ENCODE results near the gene MSH6.

Gene MSH6

DNA sequence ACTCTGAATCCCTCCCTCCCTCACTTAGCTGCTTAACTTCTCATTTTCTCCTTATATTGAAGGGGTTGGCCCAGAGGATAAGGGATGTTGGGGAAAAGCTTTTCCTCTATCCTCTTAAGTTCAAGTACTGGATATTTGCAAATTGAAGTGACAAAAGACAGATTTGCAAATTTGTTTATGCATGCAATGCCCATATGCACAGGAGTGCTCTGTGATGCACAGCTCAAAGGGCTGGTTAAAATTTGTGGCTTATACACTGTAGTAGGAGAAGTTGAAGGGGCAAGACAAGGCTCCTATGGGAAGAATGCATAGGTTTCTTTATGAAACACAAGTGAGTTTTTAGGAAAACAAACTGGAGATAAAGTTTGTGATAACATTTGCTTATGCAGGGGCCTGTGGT lies 8.4 kb upstream of the MSH6 start:
- Histone ChIP-seq H3K79me1 (ENCODE audit: low read length) (no peaks in the 10 kb centered on the region), H4K8ac (ENCODE audit: low read depth, low read length) (no peak overlapping the region)

DNA sequence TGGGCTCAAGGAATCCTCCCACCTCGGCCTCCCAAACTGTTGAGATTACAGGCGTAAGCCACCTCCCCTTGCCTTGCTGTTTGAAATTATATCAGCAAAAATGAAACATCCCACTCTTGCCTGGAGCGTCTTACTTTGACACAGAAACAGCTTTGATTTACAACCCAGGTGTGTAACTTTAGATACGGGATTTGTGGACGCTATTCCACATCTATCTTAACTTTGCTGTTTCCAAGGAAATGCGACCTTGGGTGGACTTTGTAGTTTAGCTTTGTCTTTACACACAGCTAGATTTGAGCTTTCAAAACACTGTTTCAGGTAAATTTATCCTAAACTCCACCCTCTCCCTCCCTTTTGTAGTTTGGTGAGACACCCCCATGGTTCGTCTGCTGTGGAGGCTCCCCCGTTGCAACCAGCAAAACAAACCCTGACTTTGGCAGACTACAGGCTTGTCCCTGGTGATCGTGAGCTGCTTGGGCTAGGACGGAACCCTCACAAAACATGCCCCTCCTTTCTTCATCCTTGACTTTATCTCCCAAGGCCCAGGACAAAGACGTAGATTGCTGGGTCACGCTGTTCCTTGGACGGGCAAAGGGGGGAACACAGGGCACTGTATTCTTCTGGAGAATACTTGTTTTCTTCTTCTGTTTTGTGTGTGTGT lies 5.5 kb upstream of the MSH6 start:
- H3K4me2 ChIP-seq (ENCODE audit: low read length) = no peak overlapping the region
- no peak overlapping the region for H3K23ac ChIP-seq (ENCODE audit: low read length)
- H3K4me3 ChIP-seq (ENCODE audit: low read depth, low read length) = no peak overlapping the region
- peaks cover 4% of the 10 kb centered on the region in 2 experiments for H3K4me1 ChIP-seq (ENCODE audit: control insufficient read depth in 1 of 2, insufficient read depth in 2 of 2, low read length in 2 of 2)
- no peak overlapping the region for H3K18ac ChIP-seq (ENCODE audit: low read length)
- H3K36me3 ChIP-seq (ENCODE audit: control insufficient read depth in 1 of 2, insufficient read depth in 2 of 2, low read length in 2 of 2) = no peaks in the 10 kb centered on the region
- H3K79me2 ChIP-seq (ENCODE audit: control insufficient read depth, insufficient read depth, low read length, poor library complexity) = no peaks in the 10 kb centered on the region
- H2AK5ac ChIP-seq (ENCODE audit: low read length) = no peak overlapping the region
- H2BK12ac ChIP-seq (ENCODE audit: low read length) = no peak overlapping the region
- H2BK120ac ChIP-seq (ENCODE audit: insufficient read depth, low read length, poor library complexity) = no peak overlapping the region
- no peak overlapping the region for H3K27ac ChIP-seq (ENCODE audit: low read depth, low read length)
- peaks cover under 1% of the 10 kb centered on the region for H3K9me3 ChIP-seq (ENCODE audit: insufficient read depth, low read depth, low read length)
- H3K4ac ChIP-seq (ENCODE audit: low read depth, low read length) = no peak overlapping the region
- H3K27me3 ChIP-seq (ENCODE audit: insufficient read depth, low read length) = no peaks in the 10 kb centered on the region
- no peak overlapping the region for H4K8ac ChIP-seq (ENCODE audit: low read depth, low read length)
- no peak for DNase-seq
- no CpG with 5 or more reads among the region's 13 CpGs for WGBS (ENCODE audit: extremely low coverage, insufficient coverage, insufficient read length)
- H2AFZ ChIP-seq (ENCODE audit: insufficient read depth, low read length, poor library complexity) = no peak overlapping the region
- no peaks in the 10 kb centered on the region for H3K79me1 ChIP-seq (ENCODE audit: low read length)
- H4K91ac ChIP-seq (ENCODE audit: low read depth, low read length) = no peak overlapping the region
- H2BK5ac ChIP-seq (ENCODE audit: low read depth, low read length, poor library complexity) = no peak overlapping the region
- no peak overlapping the region for H3K14ac ChIP-seq (ENCODE audit: low read length)
- H3K9ac ChIP-seq (ENCODE audit: low read length) = no peak overlapping the region
- no peak overlapping the region for H4K12ac ChIP-seq (ENCODE audit: low read depth, low read length)

More for the DNA sequence above, 8.4 kb upstream of the MSH6 start:
- Histone ChIP-seq H2BK12ac (ENCODE audit: low read length) (no peak overlapping the region), H3K4me3 (ENCODE audit: low read depth, low read length) (no peak overlapping the region), H2BK120ac (ENCODE audit: insufficient read depth, low read length, poor library complexity) (no peak overlapping the region), H3K18ac (ENCODE audit: low read length) (no peak overlapping the region), H3K27me3 (ENCODE audit: insufficient read depth, low read length) (no peaks in the 10 kb centered on the region), H3K4me2 (ENCODE audit: low read length) (no peak overlapping the region), H2AFZ (ENCODE audit: insufficient read depth, low read length, poor library complexity) (no peak overlapping the region), H3K27ac (ENCODE audit: low read depth, low read length) (no peak overlapping the region), H3K9ac (ENCODE audit: low read length) (no peak overlapping the region), H2BK5ac (ENCODE audit: low read depth, low read length, poor library complexity) (no peak overlapping the region), H3K23ac (ENCODE audit: low read length) (no peak overlapping the region), H3K9me3 (ENCODE audit: insufficient read depth, low read depth, low read length) (peaks cover 2% of the 10 kb centered on the region), H3K4me1 (ENCODE audit: control insufficient read depth in 1 of 2, insufficient read depth in 2 of 2, low read length in 2 of 2) (peaks cover 4% of the 10 kb centered on the region in 2 experiments), H2AK5ac (ENCODE audit: low read length) (no peak overlapping the region), H4K12ac (ENCODE audit: low read depth, low read length) (no peak overlapping the region), H3K14ac (ENCODE audit: low read length) (no peak overlapping the region), H3K36me3 (ENCODE audit: control insufficient read depth in 1 of 2, insufficient read depth in 2 of 2, low read length in 2 of 2) (no peaks in the 10 kb centered on the region), H3K4ac (ENCODE audit: low read depth, low read length) (no peak overlapping the region), H4K91ac (ENCODE audit: low read depth, low read length) (no peak overlapping the region), H3K79me2 (ENCODE audit: control insufficient read depth, insufficient read depth, low read length, poor library complexity) (no peaks in the 10 kb centered on the region)
- no peak for DNase-seq

DNA sequence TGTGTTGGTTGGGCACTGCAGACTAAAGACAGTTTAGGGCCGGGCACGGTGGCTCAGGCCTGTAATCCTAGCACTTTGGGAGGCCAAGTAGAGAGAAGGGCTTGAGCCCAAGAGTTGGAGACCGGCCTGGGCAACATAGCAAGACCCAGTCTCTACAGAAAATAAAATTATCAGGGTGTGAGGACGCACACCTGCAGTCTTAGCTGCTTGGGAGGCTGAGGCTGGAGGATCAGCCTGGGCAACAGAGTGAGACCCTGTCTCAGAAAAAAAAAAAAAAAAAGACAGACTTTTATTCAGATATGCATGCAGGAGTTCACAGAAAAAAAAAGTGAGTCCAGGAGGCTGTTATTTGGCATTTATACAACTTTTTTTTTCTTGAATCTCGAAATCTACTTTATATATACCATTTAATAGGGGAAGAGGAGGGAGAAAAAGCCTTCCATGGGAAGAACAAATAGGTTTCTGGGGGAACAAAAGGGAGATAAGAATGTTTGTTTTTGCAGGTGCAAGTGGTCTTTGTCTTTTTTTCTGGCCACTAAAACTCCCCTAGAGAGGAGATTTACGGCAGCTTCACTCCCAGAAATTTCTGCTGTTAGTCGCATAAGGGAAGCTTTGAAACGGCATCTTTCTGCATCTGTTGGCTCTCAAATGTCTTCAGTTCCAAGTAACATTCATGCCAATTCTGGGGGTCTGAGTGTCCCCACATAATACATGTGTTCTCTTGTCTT lies 4.1 kb upstream of the MSH6 start:
- WGBS (ENCODE audit: extremely low coverage, insufficient coverage, insufficient read length) = no CpG with 5 or more reads among the region's 8 CpGs
- Histone ChIP-seq H3K9ac (ENCODE audit: low read length) (no peak overlapping the region), H3K4me2 (ENCODE audit: low read length) (no peak overlapping the region)

DNA sequence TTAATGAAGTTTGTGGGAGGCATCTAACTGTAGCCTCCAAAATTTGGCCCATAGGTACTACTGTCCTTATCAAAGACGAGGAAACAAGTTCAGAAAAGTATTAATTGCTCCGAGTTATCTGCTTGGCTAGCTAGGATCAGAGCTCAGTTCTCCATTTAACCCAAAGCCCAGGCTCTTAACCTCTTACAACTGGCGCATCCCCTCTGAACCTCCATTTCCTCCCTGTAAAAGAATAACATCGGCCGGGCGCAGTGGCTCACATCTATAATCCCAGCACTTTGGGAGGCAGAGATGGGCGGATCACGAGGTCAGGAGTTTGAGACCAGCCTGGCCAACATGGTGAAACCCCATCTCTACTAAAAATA lies 3.5 kb upstream of the MSH6 start:
- H2AK5ac ChIP-seq (ENCODE audit: low read length) = no peak overlapping the region
- H3K79me1 ChIP-seq (ENCODE audit: low read length) = peaks cover 9% of the 10 kb centered on the region
- no peak overlapping the region for H2BK5ac ChIP-seq (ENCODE audit: low read depth, low read length, poor library complexity)
- no peak overlapping the region for H3K4me2 ChIP-seq (ENCODE audit: low read length)
- no peaks in the 10 kb centered on the region for H3K9me3 ChIP-seq (ENCODE audit: insufficient read depth, low read depth, low read length)
- H3K18ac ChIP-seq (ENCODE audit: low read length) = no peak overlapping the region
- H2AFZ ChIP-seq (ENCODE audit: insufficient read depth, low read length, poor library complexity) = no peak overlapping the region
- H3K27ac ChIP-seq (ENCODE audit: low read depth, low read length) = no peak overlapping the region
- no peaks in the 10 kb centered on the region for H3K36me3 ChIP-seq (ENCODE audit: control insufficient read depth in 1 of 2, insufficient read depth in 2 of 2, low read length in 2 of 2)
- no CpG with 5 or more reads among the region's 8 CpGs for WGBS (ENCODE audit: extremely low coverage, insufficient coverage, insufficient read length)
- H4K91ac ChIP-seq (ENCODE audit: low read depth, low read length) = no peak overlapping the region
- no peaks in the 10 kb centered on the region for H3K27me3 ChIP-seq (ENCODE audit: insufficient read depth, low read length)
- peaks cover 4% of the 10 kb centered on the region in 2 experiments for H3K4me1 ChIP-seq (ENCODE audit: control insufficient read depth in 1 of 2, insufficient read depth in 2 of 2, low read length in 2 of 2)
- H4K12ac ChIP-seq (ENCODE audit: low read depth, low read length) = no peak overlapping the region
- H3K14ac ChIP-seq (ENCODE audit: low read length) = no peak overlapping the region
- no peak overlapping the region for H2BK12ac ChIP-seq (ENCODE audit: low read length)
- no peak for DNase-seq
- H3K79me2 ChIP-seq (ENCODE audit: control insufficient read depth, insufficient read depth, low read length, poor library complexity) = peaks cover 9% of the 10 kb centered on the region
- H3K4ac ChIP-seq (ENCODE audit: low read depth, low read length) = no peak overlapping the region
- no peak overlapping the region for H2BK120ac ChIP-seq (ENCODE audit: insufficient read depth, low read length, poor library complexity)
- H3K9ac ChIP-seq (ENCODE audit: low read length) = no peak overlapping the region
- H3K23ac ChIP-seq (ENCODE audit: low read length) = no peak overlapping the region
- H3K4me3 ChIP-seq (ENCODE audit: low read depth, low read length) = no peak overlapping the region
- H4K8ac ChIP-seq (ENCODE audit: low read depth, low read length) = no peak overlapping the region

More for the DNA sequence above, 4.1 kb upstream of the MSH6 start:
- Histone ChIP-seq H3K9me3 (ENCODE audit: insufficient read depth, low read depth, low read length) (no peaks in the 10 kb centered on the region), H3K23ac (ENCODE audit: low read length) (no peak overlapping the region), H2BK120ac (ENCODE audit: insufficient read depth, low read length, poor library complexity) (no peak overlapping the region), H3K27me3 (ENCODE audit: insufficient read depth, low read length) (no peaks in the 10 kb centered on the region), H4K12ac (ENCODE audit: low read depth, low read length) (no peak overlapping the region), H2AFZ (ENCODE audit: insufficient read depth, low read length, poor library complexity) (no peak overlapping the region), H3K4me1 (ENCODE audit: control insufficient read depth in 1 of 2, insufficient read depth in 2 of 2, low read length in 2 of 2) (peaks cover 4% of the 10 kb centered on the region in 2 experiments), H3K27ac (ENCODE audit: low read depth, low read length) (no peak overlapping the region), H2AK5ac (ENCODE audit: low read length) (no peak overlapping the region), H2BK12ac (ENCODE audit: low read length) (no peak overlapping the region), H3K36me3 (ENCODE audit: control insufficient read depth in 1 of 2, insufficient read depth in 2 of 2, low read length in 2 of 2) (no peaks in the 10 kb centered on the region), H4K91ac (ENCODE audit: low read depth, low read length) (no peak overlapping the region), H3K4me3 (ENCODE audit: low read depth, low read length) (no peak overlapping the region), H3K79me2 (ENCODE audit: control insufficient read depth, insufficient read depth, low read length, poor library complexity) (peaks cover 7% of the 10 kb centered on the region), H3K4ac (ENCODE audit: low read depth, low read length) (no peak overlapping the region), H2BK5ac (ENCODE audit: low read depth, low read length, poor library complexity) (no peak overlapping the region), H4K8ac (ENCODE audit: low read depth, low read length) (no peak overlapping the region), H3K18ac (ENCODE audit: low read length) (no peak overlapping the region), H3K14ac (ENCODE audit: low read length) (no peak overlapping the region), H3K79me1 (ENCODE audit: low read length) (peaks cover 8% of the 10 kb centered on the region)
- no peak for DNase-seq

All from trophoblast cell (in vitro differentiated cells and primary cell).